Spleen (tissue), 11 donors: Measurements from ENCODE around the gene MED12L. TPM values are rescaled to one million over a fixed set of nuclear protein-coding genes. Genes with fewer than 3 reads are reported as not detected.

ENCODE experiments used
- DNase-seq: peaks from one replicate; pipeline ENCODE4 v3.0.0-alpha.2; 2020
- H3K27ac ChIP-seq, 8 donors: fragments of 200-600 bp; sonication (generic) in 7 of 8; 1 replicate in 4 of 8; 2 replicates in 4 of 8; pipeline versions ENCODE4 v1.5.0 to v1.8.0; 2016 to 2021; ENCODE audit warnings: inconsistent platforms in 4 of 8, mild to moderate bottlenecking in 4 of 8, moderate library complexity in 1 of 8
- H3K27me3 ChIP-seq, 7 donors: fragments of 200-600 bp; sonication (generic) in 6 of 7; replicated peaks in 1 of 7; 1 replicate in 4 of 7; 2 replicates in 3 of 7; pipeline versions ENCODE4 v1.5.0 to v1.8.0; 2016 to 2021; ENCODE audit warnings: inconsistent platforms in 3 of 7, mild to moderate bottlenecking in 1 of 7
- H3K36me3 ChIP-seq, 6 donors: fragments of 200-600 bp; sonication (generic) in 5 of 6; 1 replicate in 4 of 6; 2 replicates in 2 of 6; pipeline versions ENCODE4 v1.5.0 to v1.8.0; 2016 to 2021; ENCODE audit warnings: inconsistent platforms in 2 of 6
- H3K4me1 ChIP-seq, 6 donors: fragments of 200-600 bp; sonication (generic) in 5 of 6; 1 replicate in 3 of 6; 2 replicates in 3 of 6; pipeline versions ENCODE4 v1.5.0 to v1.8.0; 2016 to 2021; ENCODE audit warnings: inconsistent platforms in 3 of 6
- H3K4me3 ChIP-seq, 8 donors: fragments of 200-600 bp; sonication (generic) in 7 of 8; 1 replicate in 4 of 8; 2 replicates in 4 of 8; pipeline versions ENCODE4 v1.5.0 to v1.8.0; 2016 to 2021; ENCODE audit warnings: inconsistent platforms in 4 of 8, mild to moderate bottlenecking in 4 of 8, moderate library complexity in 2 of 8
- H3K9me3 ChIP-seq, 8 donors: fragments of 200-600 bp; sonication (generic) in 7 of 8; 1 replicate in 4 of 8; 2 replicates in 4 of 8; pipeline versions ENCODE4 v1.5.0 to v1.8.0; 2016 to 2021; ENCODE audit warnings: inconsistent platforms in 4 of 8
- POLR2A ChIP-seq, 3 donors: fragments of 450-650 bp; IDR thresholded peaks; one replicate each; pipeline ENCODE4 v1.5.1; 2017; ENCODE audit warnings: antibody characterized with exemption in 3 of 3, mild to moderate bottlenecking in 1 of 3
- POLR2AphosphoS5 ChIP-seq, 3 donors: sonication (generic); formaldehyde crosslinking; IDR thresholded peaks; one replicate each; pipeline ENCODE4 v1.5.1; 2017; ENCODE audit warnings: antibody characterized with exemption in 3 of 3
- WGBS, 5 donors: extraction: QIAGEN DNeasy Blood & Tissue Kit in 3 of 5; methylation state at CpG; one replicate each; pipeline versions ENCODE4 v1.1.5 to v1.1.7; 2013 to 2018; 5-methylcytosine and 5-hydroxymethylcytosine counted together
- intact Hi-C: fragments of 100-400 bp; cut with DNase I; formaldehyde crosslinking; loops from one replicate; pipeline ENCODE4 v1.15.0; 2023; ENCODE audit warnings: low total_unique reads
- polyA plus RNA-seq, 3 donors: library from polyadenylated mRNA; stranded (reverse); fragments of 200-250 nt; gene quantifications; one replicate each; pipeline ENCODE4 v1.2.1, GENCODE V29; 2013
- total RNA-seq, 7 donors: library from RNA; depleted of rRNA in 3 of 7; stranded (reverse); fragments of >200 nt in 3 of 7; fragmentation: NEBNext Ultra II Directional in 4 of 7; extraction: Animal tissue kit (Norgen Biotek cat#: 25700) in 4 of 7; gene quantifications; one replicate each; pipeline versions ENCODE4 v1.1.0 to v1.2.1, GENCODE V29; 2016 to 2021
- TF ChIP-seq, protein P1 (sequence below), 11 experiments: fragments of 200-600 bp in 7 of 11; fragments of 450-650 bp in 4 of 11; sonication (generic) in 4 of 11; IDR thresholded peaks in 8 of 11; conservative IDR thresholded peaks in 3 of 11; 1 replicate in 7 of 11; 2 replicates in 4 of 11; pipeline versions ENCODE4 v1.4.0 to v1.8.0; 2016 to 2021; ENCODE audit warnings: antibody characterized with exemption in 11 of 11, inconsistent platforms in 4 of 11, mild to moderate bottlenecking in 1 of 11
- donor health status: healthy with polysubstance abuse.
- donor health status: DM: no; HTN: no; CAD: no; lungs with moderate emphysema.
- donor health status: DM: no; HTN: no; CAD: no.
- donor health status: Bipolar disorder and iron deficiency.
- donor health status: healthy.
- donor health status: DM: no; HTN: no; CAD: no.
- donor health status: DM: yes; HTN: yes; CAD: no.

MED12L gene
- total and polyA plus RNA-seq, 10 donors = 0.02 to 4.5 (median 1.5) TPM

- 78 to 90% (median 87%) methylated on average over 7 of the region's 7 CpGs for whole genome bisulfite sequencing, 5 donors
- no peak for DNase-seq
- TF ChIP-seq POLR2AphosphoS5 (IDR thresholded peaks at IDR 0.05) = no peak
- no peak for TF ChIP-seq POLR2A (IDR thresholded peaks at IDR 0.05)
- TF ChIP-seq, protein P1, sequence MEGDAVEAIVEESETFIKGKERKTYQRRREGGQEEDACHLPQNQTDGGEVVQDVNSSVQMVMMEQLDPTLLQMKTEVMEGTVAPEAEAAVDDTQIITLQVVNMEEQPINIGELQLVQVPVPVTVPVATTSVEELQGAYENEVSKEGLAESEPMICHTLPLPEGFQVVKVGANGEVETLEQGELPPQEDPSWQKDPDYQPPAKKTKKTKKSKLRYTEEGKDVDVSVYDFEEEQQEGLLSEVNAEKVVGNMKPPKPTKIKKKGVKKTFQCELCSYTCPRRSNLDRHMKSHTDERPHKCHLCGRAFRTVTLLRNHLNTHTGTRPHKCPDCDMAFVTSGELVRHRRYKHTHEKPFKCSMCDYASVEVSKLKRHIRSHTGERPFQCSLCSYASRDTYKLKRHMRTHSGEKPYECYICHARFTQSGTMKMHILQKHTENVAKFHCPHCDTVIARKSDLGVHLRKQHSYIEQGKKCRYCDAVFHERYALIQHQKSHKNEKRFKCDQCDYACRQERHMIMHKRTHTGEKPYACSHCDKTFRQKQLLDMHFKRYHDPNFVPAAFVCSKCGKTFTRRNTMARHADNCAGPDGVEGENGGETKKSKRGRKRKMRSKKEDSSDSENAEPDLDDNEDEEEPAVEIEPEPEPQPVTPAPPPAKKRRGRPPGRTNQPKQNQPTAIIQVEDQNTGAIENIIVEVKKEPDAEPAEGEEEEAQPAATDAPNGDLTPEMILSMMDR (IDR thresholded peaks at IDR 0.05 in 8 of 11, conservative IDR thresholded peaks at IDR 0.05 in 3 of 11) = no peak
- no peak overlapping the region for H3K4me3 ChIP-seq
- H3K27me3 ChIP-seq = no peaks in the 10 kb centered on the region
- H3K36me3 ChIP-seq = no peaks in the 10 kb centered on the region
- no peaks in the 10 kb centered on the region for H3K4me1 ChIP-seq
- intact Hi-C loops = no loop called here
- H3K27ac ChIP-seq = no peak overlapping the region
- no peaks in the 10 kb centered on the region for H3K9me3 ChIP-seq
Observed at GRCh38 chr3:151432616-151433372, 347.3 kb downstream of the MED12L start.

- Histone ChIP-seq H3K4me3 (no peak overlapping the region), H3K27me3 (no peaks in the 10 kb centered on the region), H3K9me3 (no peaks in the 10 kb centered on the region), H3K36me3 (no peaks in the 10 kb centered on the region), H3K27ac (no peak overlapping the region), H3K4me1 (no peaks in the 10 kb centered on the region)
- 63 to 79% (median 70%) methylated on average over 1 of the region's 1 CpG for WGBS, 5 donors
- intact Hi-C loops = no loop called here
- TF ChIP-seq POLR2A (IDR thresholded peaks at IDR 0.05) (no peak), POLR2AphosphoS5 (IDR thresholded peaks at IDR 0.05) (no peak)
- TF ChIP-seq, protein P1 (IDR thresholded peaks at IDR 0.05 in 8 of 11, conservative IDR thresholded peaks at IDR 0.05 in 3 of 11) = no peak
- DNase-seq = no peak
Observed at GRCh38 chr3:151434151-151434890, 348.9 kb downstream of the MED12L start.

GRCh38 chr3:151436675-151437446, 351.4 kb downstream of the MED12L start:
- 80 to 88% (median 85%) methylated on average over 8 of the region's 8 CpGs for WGBS, 5 donors
- intact Hi-C loops = no loop called here
- H3K4me1 ChIP-seq = no peaks in the 10 kb centered on the region

More at GRCh38 chr3:151436675-151437446, 351.4 kb downstream of the MED12L start:
- no peak for DNase-seq
- no peaks in the 10 kb centered on the region for H3K9me3 ChIP-seq
- no peak overlapping the region for H3K27ac ChIP-seq
- no peak overlapping the region for H3K4me3 ChIP-seq
- no peaks in the 10 kb centered on the region for H3K36me3 ChIP-seq
- no peaks in the 10 kb centered on the region for H3K27me3 ChIP-seq
- no peak for TF ChIP-seq POLR2A (IDR thresholded peaks at IDR 0.05)
- TF ChIP-seq POLR2AphosphoS5 (IDR thresholded peaks at IDR 0.05) = no peak
- TF ChIP-seq, protein P1 (IDR thresholded peaks at IDR 0.05 in 8 of 11, conservative IDR thresholded peaks at IDR 0.05 in 3 of 11) = no peak
